Gastrocnemius medialis (tissue), 4 donors: ENCODE data around the gene INSYN2A.

Source experiments
- CTCF ChIP-seq, 5 experiments: fragments of 450-650 bp in 3 of 5; fragments of 200-600 bp in 2 of 5; sonication (generic) in 2 of 5; IDR thresholded peaks in 4 of 5; conservative IDR thresholded peaks in 1 of 5; 1 replicate in 4 of 5; 2 replicates in 1 of 5; pipeline ENCODE4 v1.5.1; 2016 to 2019; ENCODE audit warnings: antibody characterized with exemption in 5 of 5, mild to moderate bottlenecking in 3 of 5, moderate library complexity in 3 of 5
- POLR2A ChIP-seq, 2 donors: fragments of 450-650 bp; IDR thresholded peaks; one replicate each; pipeline ENCODE4 v1.6.1; 2017; ENCODE audit warnings: antibody characterized with exemption in 2 of 2, mild to moderate bottlenecking in 2 of 2, moderate library complexity in 2 of 2

GRCh38 chr10:127151541-127151940 lies 44.9 kb downstream of the INSYN2A start:
- TF ChIP-seq CTCF (IDR thresholded peaks at IDR 0.05 in 4 of 5, conservative IDR thresholded peaks at IDR 0.05 in 1 of 5) (no peak), POLR2A (IDR thresholded peaks at IDR 0.05) (no peak)
